A673 (cell line): Measurements from ENCODE around the gene RTN4IP1. TPM values are rescaled to one million over a fixed set of nuclear protein-coding genes. Genes with fewer than 3 reads are reported as not detected.

Experiments
- BruUV-seq: library from RNA; stranded (reverse); fragments of 400-500 nt; replicated peaks from 2 replicates; lab custom pipeline; 2021; lab: Mats Ljungman, UMichigan
- CTCF ChIA-PET: fragments of 300-600 bp; sonication (Branson Sonifier 250); formaldehyde crosslinking; loops from one replicate; lab custom pipeline; 2022; ENCODE audit warnings: antibody characterized with exemption; lab: Charles Lee
- POLR2A ChIA-PET: fragments of 300-600 bp; sonication (Branson Sonifier 250); formaldehyde crosslinking; loops from one replicate; lab custom pipeline; 2022; ENCODE audit warnings: antibody characterized with exemption; ENCODE audit not compliant: low non-redundant PET; lab: Charles Lee
- DNase-seq: peaks from one replicate; pipeline ENCODE4 v3.0.0-alpha.2; 2015; ENCODE audit warnings: low spot score
- H3K27ac ChIP-seq: fragments of 200-600 bp; sonication (generic); 2 replicates; pipeline ENCODE4 v1.5.1; 2016; ENCODE audit warnings: mixed run types, low read depth, mild to moderate bottlenecking, mixed read lengths, antibody characterized with exemption, low read length; ENCODE audit not compliant: poor library complexity, severe bottlenecking
- H3K27me3 ChIP-seq: fragments of 200-600 bp; sonication (generic); replicated peaks from 2 replicates; pipeline ENCODE4 v1.6.1; 2017; ENCODE audit warnings: mixed run types, low read depth, mild to moderate bottlenecking, mixed read lengths, antibody characterized with exemption, low read length; ENCODE audit not compliant: insufficient read depth, poor library complexity
- H3K36me3 ChIP-seq: fragments of 200-600 bp; sonication (generic); 2 replicates; pipeline ENCODE4 v1.6.1; 2016; ENCODE audit warnings: mixed run types, mild to moderate bottlenecking, mixed read lengths, antibody characterized with exemption, low read length; ENCODE audit not compliant: insufficient read depth, poor library complexity, severe bottlenecking
- H3K4me1 ChIP-seq: fragments of 200-600 bp; sonication (generic); 2 replicates; pipeline ENCODE4 v1.6.1; 2017; ENCODE audit warnings: mixed run types, mild to moderate bottlenecking, mixed read lengths, antibody characterized with exemption, low read length; ENCODE audit not compliant: insufficient read depth, poor library complexity, severe bottlenecking
- H3K4me3 ChIP-seq: fragments of 200-600 bp; sonication (generic); 2 replicates; pipeline ENCODE4 v1.5.1; 2016; ENCODE audit warnings: low read depth, mixed run types, mild to moderate bottlenecking, mixed read lengths, low read length; ENCODE audit not compliant: poor library complexity, severe bottlenecking
- H3K9me3 ChIP-seq: fragments of 200-600 bp; sonication (generic); 2 replicates; pipeline ENCODE4 v1.6.1; 2016; ENCODE audit warnings: mixed run types, low read depth, mild to moderate bottlenecking, mixed read lengths, antibody characterized with exemption, low read length; ENCODE audit not compliant: poor library complexity, severe bottlenecking
- EZH2 ChIP-seq: fragments of 200-600 bp; sonication (generic); IDR thresholded peaks from 2 replicates; pipeline ENCODE4 v1.6.1; 2017; ENCODE audit warnings: borderline replicate concordance, low read depth, mild to moderate bottlenecking, mixed read lengths, antibody characterized with exemption, low read length; ENCODE audit not compliant: poor library complexity, severe bottlenecking
- intact Hi-C: fragments of 100-400 bp; cut with micrococcal nuclease; formaldehyde crosslinking; loops from one replicate; pipeline ENCODE4 v1.10.0; 2022; ENCODE audit not compliant: unreplicated experiment
- total RNA-seq: library from RNA; stranded (reverse); gene quantifications from 2 replicates; pipeline ENCODE4 v1.2.3, GENCODE V29; 2021
- TF ChIP-seq, protein P1 (sequence below): fragments of 300-800, 200-600 bp; sonication (generic); conservative IDR thresholded peaks from 2 replicates; pipeline ENCODE4 v1.5.1; 2017; ENCODE audit warnings: low read depth, mild to moderate bottlenecking, antibody characterized with exemption, low read length, moderate library complexity, mixed read lengths

RTN4IP1 gene
- total RNA-seq, 1 experiment from 2014 or later, result 15.7 TPM

DNA sequence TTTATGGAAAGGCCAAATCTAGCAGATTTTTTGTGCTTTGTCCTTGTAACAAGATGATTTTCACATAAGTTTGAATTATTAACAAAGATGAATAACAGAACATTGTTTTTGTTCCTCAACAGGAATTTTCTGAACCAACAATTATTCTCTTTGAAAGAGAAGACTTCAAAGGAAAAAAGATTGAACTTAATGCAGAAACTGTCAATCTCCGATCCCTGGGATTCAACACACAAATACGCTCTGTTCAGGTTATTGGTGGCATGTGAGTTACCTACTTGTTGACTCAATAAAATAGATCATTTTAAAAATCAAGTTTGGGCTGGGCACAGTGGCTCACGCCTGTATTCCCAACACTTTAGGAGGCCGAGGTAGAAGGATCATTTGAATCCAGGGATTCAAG, 70.9 kb downstream of the RTN4IP1 start:
- TF ChIP-seq, protein P1, sequence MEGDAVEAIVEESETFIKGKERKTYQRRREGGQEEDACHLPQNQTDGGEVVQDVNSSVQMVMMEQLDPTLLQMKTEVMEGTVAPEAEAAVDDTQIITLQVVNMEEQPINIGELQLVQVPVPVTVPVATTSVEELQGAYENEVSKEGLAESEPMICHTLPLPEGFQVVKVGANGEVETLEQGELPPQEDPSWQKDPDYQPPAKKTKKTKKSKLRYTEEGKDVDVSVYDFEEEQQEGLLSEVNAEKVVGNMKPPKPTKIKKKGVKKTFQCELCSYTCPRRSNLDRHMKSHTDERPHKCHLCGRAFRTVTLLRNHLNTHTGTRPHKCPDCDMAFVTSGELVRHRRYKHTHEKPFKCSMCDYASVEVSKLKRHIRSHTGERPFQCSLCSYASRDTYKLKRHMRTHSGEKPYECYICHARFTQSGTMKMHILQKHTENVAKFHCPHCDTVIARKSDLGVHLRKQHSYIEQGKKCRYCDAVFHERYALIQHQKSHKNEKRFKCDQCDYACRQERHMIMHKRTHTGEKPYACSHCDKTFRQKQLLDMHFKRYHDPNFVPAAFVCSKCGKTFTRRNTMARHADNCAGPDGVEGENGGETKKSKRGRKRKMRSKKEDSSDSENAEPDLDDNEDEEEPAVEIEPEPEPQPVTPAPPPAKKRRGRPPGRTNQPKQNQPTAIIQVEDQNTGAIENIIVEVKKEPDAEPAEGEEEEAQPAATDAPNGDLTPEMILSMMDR, result no peak
- no peak for TF ChIP-seq EZH2
- ChIA-PET POLR2A (no interaction called here), CTCF (no interaction called here)
- H3K27ac ChIP-seq, result no peak overlapping the region
- no peaks in the 10 kb centered on the region for H3K4me1 ChIP-seq
- H3K4me3 ChIP-seq, result no peak overlapping the region
- DNase-seq, result no peak
- BruUV-seq, result no TSS peak
- H3K36me3 ChIP-seq, result no peaks in the 10 kb centered on the region
- H3K27me3 ChIP-seq, result no peaks in the 10 kb centered on the region
- no peaks in the 10 kb centered on the region for H3K9me3 ChIP-seq
- intact Hi-C loops, result no loop called here

DNA sequence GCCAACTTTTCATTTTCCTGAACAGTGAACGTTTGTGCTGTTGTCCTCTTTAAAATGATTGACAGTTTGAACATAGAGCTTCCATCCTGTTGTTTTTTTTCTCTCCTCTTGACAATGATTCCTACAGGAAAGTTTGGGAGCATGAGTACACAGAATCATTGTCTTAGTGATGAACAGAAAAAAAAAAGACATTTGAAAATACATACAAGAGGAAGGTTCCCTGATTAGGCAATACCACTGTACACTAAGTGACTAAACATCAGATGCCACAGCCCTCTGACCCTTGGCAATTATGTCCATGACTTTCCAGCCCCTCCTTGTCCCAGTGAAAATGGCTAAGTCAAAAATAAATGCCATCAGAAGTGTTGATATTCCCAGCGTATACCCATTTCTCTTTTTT, 71.5 kb downstream of the RTN4IP1 start:
- no TSS peak for BruUV-seq
- no peaks in the 10 kb centered on the region for H3K36me3 ChIP-seq
- TF ChIP-seq, protein P1, result no peak
- no peak for TF ChIP-seq EZH2
- no peaks in the 10 kb centered on the region for H3K4me1 ChIP-seq
- intact Hi-C loops, result no loop called here
- H3K9me3 ChIP-seq, result no peaks in the 10 kb centered on the region
- H3K27ac ChIP-seq, result no peak overlapping the region
- no peak overlapping the region for H3K4me3 ChIP-seq
- POLR2A ChIA-PET, result no interaction called here
- DNase-seq, result no peak
- CTCF ChIA-PET, result interaction anchor here (0.7 kb wide), 1 partner anchor 456 kb away, joined by 3 read pairs; no protein-coding TSS in a partner anchor
- no peaks in the 10 kb centered on the region for H3K27me3 ChIP-seq

GRCh38 chr6:106556368-106556960, 72.8 kb downstream of the RTN4IP1 start:
- no peaks in the 10 kb centered on the region for H3K36me3 ChIP-seq
- no peaks in the 10 kb centered on the region for H3K9me3 ChIP-seq
- no peaks in the 10 kb centered on the region for H3K27me3 ChIP-seq
- DNase-seq, result peak; percentile 45
- CTCF ChIA-PET, result no interaction called here
- intact Hi-C loops, result no loop called here
- H3K27ac ChIP-seq, result no peak overlapping the region
- no peak overlapping the region for H3K4me3 ChIP-seq
- TF ChIP-seq, protein P1, result peak; percentile 64
- no peak for TF ChIP-seq EZH2
- no peaks in the 10 kb centered on the region for H3K4me1 ChIP-seq
- POLR2A ChIA-PET, result no interaction called here
- BruUV-seq, result no TSS peak
